SK-N-SH (cell line): ENCODE measurements around the gene TACSTD2. TPM values are rescaled to one million over a fixed set of nuclear protein-coding genes. Genes with fewer than 3 reads are reported as not detected.

Source experiments
- CTCF ChIA-PET: fragments of 300-600, 350-600 bp; formaldehyde crosslinking; extraction: SDS; loops from one replicate; lab custom pipeline; 2021; lab: Yijun Ruan, JAX
- POLR2A ChIA-PET: fragments of 350-600 bp; sonication (Branson Sonifier 250); formaldehyde crosslinking; extraction: SDS; loops from one replicate; lab custom pipeline; 2020; ENCODE audit warnings: antibody characterized with exemption, inconsistent platforms; lab: Yijun Ruan, JAX
- DNase-seq: peaks from one replicate; pipeline ENCODE4 v3.0.0; 2012
- H2AFZ ChIP-seq: fragments of 200-600 bp; sonication (generic); 2 replicates; pipeline ENCODE4 v1.8.1; 2016; ENCODE audit warnings: antibody characterized with exemption, mild to moderate bottlenecking, low read depth
- H3F3A ChIP-seq: fragments of 200-600 bp; sonication (generic); replicated peaks from 2 replicates; pipeline ENCODE3; 2016; ENCODE audit warnings: antibody characterized with exemption, mild to moderate bottlenecking; ENCODE audit not compliant: insufficient read depth
- H3K27ac ChIP-seq, 2 experiments: fragments of 200-500 bp in 1 of 2; fragments of 200-600 bp in 1 of 2; sonication (Bioruptor generic) in 1 of 2; sonication (generic), shearing (Covaris generic) in 1 of 2; 2 replicates each; pipeline versions ENCODE4 v1.5.1 to v1.6.1; 2014 to 2016; ENCODE audit warnings: low read depth in 2 of 2, inconsistent platforms in 1 of 2, low read length in 1 of 2, mild to moderate bottlenecking in 1 of 2, mixed read lengths in 1 of 2
- H3K27me3 ChIP-seq: fragments of 200-600 bp; sonication (generic), shearing (Covaris generic); 2 replicates; pipeline ENCODE4 v1.6.1; 2016; ENCODE audit warnings: mixed run types; ENCODE audit not compliant: insufficient read depth
- H3K36me3 ChIP-seq, 2 experiments: fragments of 200-500 bp in 1 of 2; fragments of 200-600 bp in 1 of 2; sonication (Bioruptor generic) in 1 of 2; sonication (generic) in 1 of 2; replicated peaks in 1 of 2; 2 replicates each; pipeline versions ENCODE3 to v1.5.1; 2014 to 2016; ENCODE audit warnings: low read length in 1 of 2, mild to moderate bottlenecking in 1 of 2; ENCODE audit not compliant: insufficient read depth in 2 of 2, control insufficient read depth in 1 of 2
- H3K4me1 ChIP-seq, 2 experiments: fragments of 200-500 bp in 1 of 2; fragments of 200-600 bp in 1 of 2; sonication (Bioruptor generic) in 1 of 2; sonication (generic), shearing (Covaris generic) in 1 of 2; 2 replicates each; pipeline versions ENCODE4 v1.5.1 to v1.6.1; 2014 to 2016; ENCODE audit warnings: low read depth in 1 of 2, low read length in 1 of 2, mixed run types in 1 of 2; ENCODE audit not compliant: insufficient read depth in 2 of 2, control insufficient read depth in 1 of 2
- H3K4me2 ChIP-seq: fragments of 200-600 bp; sonication (generic), shearing (Covaris generic); 2 replicates; pipeline ENCODE4 v1.6.1; 2017; ENCODE audit warnings: mixed run types
- H3K4me3 ChIP-seq, 2 experiments: fragments of 200-500 bp in 1 of 2; fragments of 200-600 bp in 1 of 2; sonication (Bioruptor generic) in 1 of 2; sonication (generic), shearing (Covaris generic) in 1 of 2; 2 replicates each; pipeline versions ENCODE4 v1.5.1 to v1.8.1; 2014 to 2016; ENCODE audit warnings: low read depth in 2 of 2, inconsistent platforms in 1 of 2, low read length in 1 of 2, mild to moderate bottlenecking in 1 of 2, mixed read lengths in 1 of 2, moderate library complexity in 1 of 2
- H3K79me2 ChIP-seq: fragments of 200-600 bp; sonication (generic); 2 replicates; pipeline ENCODE4 v1.8.1; 2017; ENCODE audit warnings: mild to moderate bottlenecking; ENCODE audit not compliant: insufficient read depth
- H3K9ac ChIP-seq: fragments of 200-600 bp; sonication (generic); 2 replicates; pipeline ENCODE4 v1.6.1; 2017; ENCODE audit warnings: mixed run types
- H3K9me2 ChIP-seq: fragments of 200-600 bp; sonication (generic); 2 replicates; pipeline ENCODE4 v1.6.1; 2017; ENCODE audit warnings: mixed run types
- H3K9me3 ChIP-seq: fragments of 200-600 bp; sonication (generic); 2 replicates; pipeline ENCODE4 v1.6.1; 2017; ENCODE audit warnings: mixed run types, mild to moderate bottlenecking, moderate library complexity
- H4K20me1 ChIP-seq: fragments of 200-600 bp; sonication (generic); 2 replicates; pipeline ENCODE4 v1.6.1; 2017; ENCODE audit warnings: mild to moderate bottlenecking, mixed run types; ENCODE audit not compliant: insufficient read depth
- CHD2 ChIP-seq: fragments of 150-350 bp; IDR thresholded peaks from 2 replicates; pipeline ENCODE4 v1.6.1; 2018; ENCODE audit warnings: low read length; ENCODE audit not compliant: partially characterized antibody
- ELF1 ChIP-seq: IDR thresholded peaks from 2 replicates; pipeline ENCODE4 v1.4.0; 2012
- EP300 ChIP-seq, 2 experiments: IDR thresholded peaks; 2 replicates each; pipeline versions ENCODE4 v1.4.0 to v1.6.1; 2012; ENCODE audit warnings: borderline replicate concordance in 1 of 2, low read depth in 1 of 2, low read length in 1 of 2
- EZH2phosphoT487 ChIP-seq: fragments of 200-600 bp; sonication (generic); IDR thresholded peaks from 2 replicates; pipeline ENCODE4 v1.6.1; 2017; ENCODE audit warnings: low read depth, mixed run types, mild to moderate bottlenecking, antibody characterized with exemption, moderate library complexity, borderline replicate concordance
- FOXJ3 ChIP-seq: sonication (generic); formaldehyde crosslinking; IDR thresholded peaks from 2 replicates; pipeline ENCODE4 v1.5.1; 2020; ENCODE audit warnings: mild to moderate bottlenecking, missing genetic modification reagents
- GABPA ChIP-seq: IDR thresholded peaks from 2 replicates; pipeline ENCODE4 v1.4.0; 2012; ENCODE audit warnings: low read depth, mild to moderate bottlenecking
- JUND ChIP-seq: IDR thresholded peaks from 2 replicates; pipeline ENCODE4 v1.4.0; 2012
- MEF2A ChIP-seq: IDR thresholded peaks from 2 replicates; pipeline ENCODE4 v1.4.0; 2012; ENCODE audit warnings: low read depth, borderline replicate concordance
- NRF1 ChIP-seq: IDR thresholded peaks from 2 replicates; pipeline ENCODE4 v1.6.1; 2012; ENCODE audit warnings: low read depth, mild to moderate bottlenecking, low read length
- SMC3 ChIP-seq: IDR thresholded peaks from 2 replicates; pipeline ENCODE4 v1.6.1; 2012; ENCODE audit warnings: low read depth, low read length, improper control_type of control experiment
- TAF1 ChIP-seq: IDR thresholded peaks from 2 replicates; pipeline ENCODE4 v1.6.1; 2012; ENCODE audit warnings: low read depth, mild to moderate bottlenecking, low read length, moderate library complexity, borderline replicate concordance
- TEAD4 ChIP-seq: IDR thresholded peaks from 2 replicates; pipeline ENCODE4 v1.4.0; 2012; ENCODE audit warnings: mild to moderate bottlenecking, borderline replicate concordance; ENCODE audit not compliant: insufficient read depth
- YY1 ChIP-seq: IDR thresholded peaks from 2 replicates; pipeline ENCODE4 v1.4.0; 2012; ENCODE audit warnings: low read depth, mild to moderate bottlenecking
- whole genome bisulfite sequencing: methylation state at CpG from one replicate; pipeline ENCODE4 v1.1.6; 2017; ENCODE audit warnings: low lambda C conversion rate; 5-methylcytosine and 5-hydroxymethylcytosine counted together
- polyA plus RNA-seq, 3 experiments: library from polyadenylated mRNA; depleted of rRNA; stranded (reverse); fragments of >200 nt; gene quantifications; 2 replicates each; pipeline ENCODE4 v1.2.3, GENCODE V29; 2012
- TF ChIP-seq, protein P1 (sequence below): fragments of 150-350 bp; IDR thresholded peaks from 2 replicates; pipeline ENCODE4 v1.6.1; 2016; ENCODE audit warnings: mild to moderate bottlenecking, low read depth, low read length
- TF ChIP-seq, protein P2 (sequence below): IDR thresholded peaks from 2 replicates; pipeline ENCODE4 v1.4.0; 2012; ENCODE audit warnings: low read depth, borderline replicate concordance
- TF ChIP-seq, protein P3 (sequence below): IDR thresholded peaks from 2 replicates; pipeline ENCODE4 v1.6.1; 2012; ENCODE audit warnings: mild to moderate bottlenecking, low read depth, low read length, moderate library complexity

Gene TACSTD2
- polyA plus RNA-seq, 1 of the 3 experiments (the other 2 are of a cell fraction): 0.02 TPM

DNA sequence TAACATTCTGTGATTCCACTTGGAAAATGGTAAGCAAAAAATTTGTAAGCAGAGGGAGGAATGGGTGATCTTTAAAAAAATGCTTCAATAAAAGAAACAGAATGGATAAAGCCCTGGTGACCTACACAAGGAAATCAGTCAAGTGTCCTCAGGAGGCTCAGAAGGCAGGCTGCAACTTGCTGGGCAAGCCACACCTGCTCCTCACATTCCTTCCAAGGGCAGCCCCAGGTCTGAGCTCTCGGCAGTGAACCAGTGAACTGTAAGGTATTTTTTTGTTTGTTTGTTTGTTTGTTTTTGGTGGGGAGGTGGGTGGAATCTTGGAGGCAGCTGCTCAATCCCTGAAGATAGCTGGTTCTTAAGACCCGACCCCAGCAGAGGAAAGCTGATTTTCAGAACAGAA lies 4.4 kb downstream of the TACSTD2 start:
- no peaks in the 10 kb centered on the region for H3F3A ChIP-seq
- H3K36me3 ChIP-seq: no peaks in the 10 kb centered on the region
- H4K20me1 ChIP-seq: no peaks in the 10 kb centered on the region
- ChIA-PET CTCF (interaction anchor here (0.7 to 1.6 kb wide), 4 partner anchors 26 to 1023 kb away, joined by 3 to 4 read pairs (median 4); no protein-coding TSS in a partner anchor), POLR2A (no interaction called here)
- no peak overlapping the region for H3K9ac ChIP-seq
- 64% methylated on average over 2 of the region's 2 CpGs for WGBS
- H3K27me3 ChIP-seq: no peaks in the 10 kb centered on the region
- H3K27ac ChIP-seq: no peak overlapping the region
- no peak for DNase-seq
- H3K4me3 ChIP-seq: no peak overlapping the region
- no peak overlapping the region for H3K4me2 ChIP-seq
- H3K9me2 ChIP-seq: no peaks in the 10 kb centered on the region
- no peaks in the 10 kb centered on the region; a peak in 1 of 4 replicates for H3K4me1 ChIP-seq
- no peaks in the 10 kb centered on the region for H3K79me2 ChIP-seq
- H2AFZ ChIP-seq: no peak overlapping the region
- no peaks in the 10 kb centered on the region for H3K9me3 ChIP-seq
- TF ChIP-seq NRF1 (no peak), MEF2A (no peak), TAF1 (no peak), SMC3 (no peak), FOXJ3 (CRISPR knock-in tag) (no peak), ELF1 (no peak)
- TF ChIP-seq, protein P1, sequence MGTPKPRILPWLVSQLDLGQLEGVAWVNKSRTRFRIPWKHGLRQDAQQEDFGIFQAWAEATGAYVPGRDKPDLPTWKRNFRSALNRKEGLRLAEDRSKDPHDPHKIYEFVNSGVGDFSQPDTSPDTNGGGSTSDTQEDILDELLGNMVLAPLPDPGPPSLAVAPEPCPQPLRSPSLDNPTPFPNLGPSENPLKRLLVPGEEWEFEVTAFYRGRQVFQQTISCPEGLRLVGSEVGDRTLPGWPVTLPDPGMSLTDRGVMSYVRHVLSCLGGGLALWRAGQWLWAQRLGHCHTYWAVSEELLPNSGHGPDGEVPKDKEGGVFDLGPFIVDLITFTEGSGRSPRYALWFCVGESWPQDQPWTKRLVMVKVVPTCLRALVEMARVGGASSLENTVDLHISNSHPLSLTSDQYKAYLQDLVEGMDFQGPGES: no peak
- TF ChIP-seq, protein P2, sequence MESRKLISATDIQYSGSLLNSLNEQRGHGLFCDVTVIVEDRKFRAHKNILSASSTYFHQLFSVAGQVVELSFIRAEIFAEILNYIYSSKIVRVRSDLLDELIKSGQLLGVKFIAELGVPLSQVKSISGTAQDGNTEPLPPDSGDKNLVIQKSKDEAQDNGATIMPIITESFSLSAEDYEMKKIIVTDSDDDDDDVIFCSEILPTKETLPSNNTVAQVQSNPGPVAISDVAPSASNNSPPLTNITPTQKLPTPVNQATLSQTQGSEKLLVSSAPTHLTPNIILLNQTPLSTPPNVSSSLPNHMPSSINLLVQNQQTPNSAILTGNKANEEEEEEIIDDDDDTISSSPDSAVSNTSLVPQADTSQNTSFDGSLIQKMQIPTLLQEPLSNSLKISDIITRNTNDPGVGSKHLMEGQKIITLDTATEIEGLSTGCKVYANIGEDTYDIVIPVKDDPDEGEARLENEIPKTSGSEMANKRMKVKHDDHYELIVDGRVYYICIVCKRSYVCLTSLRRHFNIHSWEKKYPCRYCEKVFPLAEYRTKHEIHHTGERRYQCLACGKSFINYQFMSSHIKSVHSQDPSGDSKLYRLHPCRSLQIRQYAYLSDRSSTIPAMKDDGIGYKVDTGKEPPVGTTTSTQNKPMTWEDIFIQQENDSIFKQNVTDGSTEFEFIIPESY: no peak

DNA sequence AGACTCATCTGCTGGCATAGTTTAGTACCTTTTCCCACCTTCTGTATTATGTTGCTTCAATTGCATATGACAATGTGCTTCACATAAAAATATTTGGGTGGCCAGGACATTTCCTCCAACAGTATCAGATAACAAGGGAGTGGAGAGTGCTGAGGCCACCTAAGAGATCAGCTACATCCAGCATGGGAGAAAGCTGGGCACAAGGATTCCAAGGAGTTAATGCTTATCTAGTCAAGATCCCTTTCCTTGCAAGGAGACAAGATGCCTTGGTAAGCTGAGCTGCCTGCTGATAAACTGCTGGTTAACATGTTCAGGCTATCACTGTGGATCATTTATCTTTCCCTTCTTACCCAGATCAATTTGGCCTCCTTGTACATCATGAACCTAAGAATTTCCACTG lies 5.4 kb downstream of the TACSTD2 start:
- Histone ChIP-seq H3K27ac (no peak overlapping the region), H3F3A (no peaks in the 10 kb centered on the region), H3K4me2 (no peak overlapping the region), H3K9ac (no peak overlapping the region), H3K27me3 (no peaks in the 10 kb centered on the region), H3K9me2 (no peaks in the 10 kb centered on the region), H3K79me2 (no peaks in the 10 kb centered on the region), H3K4me1 (no peaks in the 10 kb centered on the region; a peak in 1 of 4 replicates), H3K36me3 (no peaks in the 10 kb centered on the region)
- CTCF ChIA-PET: interaction anchor here (0.9 kb wide), 1 partner anchor 82 kb away, joined by 3 read pairs; no protein-coding TSS in a partner anchor
- TF ChIP-seq SMC3 (no peak), JUND (no peak), ELF1 (no peak)
- TF ChIP-seq, all 33 proteins: peak for 0
- POLR2A ChIA-PET: no interaction called here
- no peaks in the 10 kb centered on the region for H4K20me1 ChIP-seq
- DNase-seq: no peak
- H2AFZ ChIP-seq: no peak overlapping the region
- no peaks in the 10 kb centered on the region for H3K9me3 ChIP-seq
- H3K4me3 ChIP-seq: no peak overlapping the region

DNA sequence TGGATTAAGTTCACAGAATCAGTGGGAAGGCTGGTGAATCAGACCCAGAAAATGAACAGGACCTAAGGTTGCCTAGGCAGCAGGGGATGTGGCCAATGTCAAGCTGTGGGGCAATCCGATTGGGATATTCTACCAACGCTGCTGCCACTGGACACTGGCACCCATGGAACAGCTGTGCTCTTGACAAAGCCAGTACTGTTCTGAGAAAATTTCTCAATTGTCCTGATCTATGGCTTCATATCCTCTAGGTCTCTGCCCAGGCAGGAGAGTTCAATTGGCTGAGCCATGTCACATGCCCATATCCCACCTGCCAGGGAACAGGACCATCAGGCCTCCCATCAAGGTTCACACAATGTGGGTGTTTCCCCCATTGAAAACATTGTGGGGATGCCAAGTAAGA lies 6.2 kb downstream of the TACSTD2 start:
- ChIA-PET POLR2A (no interaction called here), CTCF (interaction anchor here (0.9 kb wide), 1 partner anchor 82 kb away, joined by 3 read pairs; no protein-coding TSS in a partner anchor)
- TF ChIP-seq JUND (no peak), EZH2phosphoT487 (no peak), TEAD4 (no peak), YY1 (no peak), EP300 (IDR thresholded peaks at IDR 0.05; ENCODE audit: borderline replicate concordance in 1 of 2, low read depth in 1 of 2, low read length in 1 of 2) (no peak), GABPA (no peak), CHD2 (no peak)
- TF ChIP-seq, protein P3, sequence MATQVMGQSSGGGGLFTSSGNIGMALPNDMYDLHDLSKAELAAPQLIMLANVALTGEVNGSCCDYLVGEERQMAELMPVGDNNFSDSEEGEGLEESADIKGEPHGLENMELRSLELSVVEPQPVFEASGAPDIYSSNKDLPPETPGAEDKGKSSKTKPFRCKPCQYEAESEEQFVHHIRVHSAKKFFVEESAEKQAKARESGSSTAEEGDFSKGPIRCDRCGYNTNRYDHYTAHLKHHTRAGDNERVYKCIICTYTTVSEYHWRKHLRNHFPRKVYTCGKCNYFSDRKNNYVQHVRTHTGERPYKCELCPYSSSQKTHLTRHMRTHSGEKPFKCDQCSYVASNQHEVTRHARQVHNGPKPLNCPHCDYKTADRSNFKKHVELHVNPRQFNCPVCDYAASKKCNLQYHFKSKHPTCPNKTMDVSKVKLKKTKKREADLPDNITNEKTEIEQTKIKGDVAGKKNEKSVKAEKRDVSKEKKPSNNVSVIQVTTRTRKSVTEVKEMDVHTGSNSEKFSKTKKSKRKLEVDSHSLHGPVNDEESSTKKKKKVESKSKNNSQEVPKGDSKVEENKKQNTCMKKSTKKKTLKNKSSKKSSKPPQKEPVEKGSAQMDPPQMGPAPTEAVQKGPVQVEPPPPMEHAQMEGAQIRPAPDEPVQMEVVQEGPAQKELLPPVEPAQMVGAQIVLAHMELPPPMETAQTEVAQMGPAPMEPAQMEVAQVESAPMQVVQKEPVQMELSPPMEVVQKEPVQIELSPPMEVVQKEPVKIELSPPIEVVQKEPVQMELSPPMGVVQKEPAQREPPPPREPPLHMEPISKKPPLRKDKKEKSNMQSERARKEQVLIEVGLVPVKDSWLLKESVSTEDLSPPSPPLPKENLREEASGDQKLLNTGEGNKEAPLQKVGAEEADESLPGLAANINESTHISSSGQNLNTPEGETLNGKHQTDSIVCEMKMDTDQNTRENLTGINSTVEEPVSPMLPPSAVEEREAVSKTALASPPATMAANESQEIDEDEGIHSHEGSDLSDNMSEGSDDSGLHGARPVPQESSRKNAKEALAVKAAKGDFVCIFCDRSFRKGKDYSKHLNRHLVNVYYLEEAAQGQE: no peak
- no peak overlapping the region for H3K27ac ChIP-seq
- no peaks in the 10 kb centered on the region; a peak in 1 of 4 replicates for H3K4me1 ChIP-seq
- WGBS: 71% methylated on average over 2 of the region's 2 CpGs
- H3K27me3 ChIP-seq: no peaks in the 10 kb centered on the region
- H3K4me3 ChIP-seq: no peak overlapping the region
- H3K9me3 ChIP-seq: no peaks in the 10 kb centered on the region
- no peak overlapping the region for H2AFZ ChIP-seq
- H3F3A ChIP-seq: no peaks in the 10 kb centered on the region
- no peaks in the 10 kb centered on the region for H4K20me1 ChIP-seq
- no peak for DNase-seq
- H3K36me3 ChIP-seq: no peaks in the 10 kb centered on the region
- H3K9me2 ChIP-seq: no peaks in the 10 kb centered on the region
- no peaks in the 10 kb centered on the region for H3K79me2 ChIP-seq
- H3K4me2 ChIP-seq: no peak overlapping the region
- H3K9ac ChIP-seq: no peak overlapping the region
